A673 (cell line): ENCODE measurements around the gene MSL2. TPM values are rescaled to one million over a fixed set of nuclear protein-coding genes. Genes with fewer than 3 reads are reported as not detected.
"Not testable (repeated sequence)": the region's sequence is repeated elsewhere in the genome, so short reads cannot be mapped to it uniquely, and the experiment has no call there.

ENCODE experiments used
- BruUV-seq: library from RNA; stranded (reverse); fragments of 400-500 nt; replicated peaks from 2 replicates; lab custom pipeline; 2021; lab: Mats Ljungman, UMichigan
- CTCF ChIA-PET: fragments of 300-600 bp; sonication (Branson Sonifier 250); formaldehyde crosslinking; loops from one replicate; lab custom pipeline; 2022; ENCODE audit warnings: antibody characterized with exemption; lab: Charles Lee
- POLR2A ChIA-PET: fragments of 300-600 bp; sonication (Branson Sonifier 250); formaldehyde crosslinking; loops from one replicate; lab custom pipeline; 2022; ENCODE audit warnings: antibody characterized with exemption; ENCODE audit not compliant: low non-redundant PET; lab: Charles Lee
- DNase-seq: peaks from one replicate; pipeline ENCODE4 v3.0.0-alpha.2; 2015; ENCODE audit warnings: low spot score
- H3K27ac ChIP-seq: fragments of 200-600 bp; sonication (generic); 2 replicates; pipeline ENCODE4 v1.5.1; 2016; ENCODE audit warnings: mixed run types, low read depth, mild to moderate bottlenecking, mixed read lengths, antibody characterized with exemption, low read length; ENCODE audit not compliant: poor library complexity, severe bottlenecking
- H3K27me3 ChIP-seq: fragments of 200-600 bp; sonication (generic); replicated peaks from 2 replicates; pipeline ENCODE4 v1.6.1; 2017; ENCODE audit warnings: mixed run types, low read depth, mild to moderate bottlenecking, mixed read lengths, antibody characterized with exemption, low read length; ENCODE audit not compliant: insufficient read depth, poor library complexity
- H3K36me3 ChIP-seq: fragments of 200-600 bp; sonication (generic); 2 replicates; pipeline ENCODE4 v1.6.1; 2016; ENCODE audit warnings: mixed run types, mild to moderate bottlenecking, mixed read lengths, antibody characterized with exemption, low read length; ENCODE audit not compliant: insufficient read depth, poor library complexity, severe bottlenecking
- H3K4me1 ChIP-seq: fragments of 200-600 bp; sonication (generic); 2 replicates; pipeline ENCODE4 v1.6.1; 2017; ENCODE audit warnings: mixed run types, mild to moderate bottlenecking, mixed read lengths, antibody characterized with exemption, low read length; ENCODE audit not compliant: insufficient read depth, poor library complexity, severe bottlenecking
- H3K4me3 ChIP-seq: fragments of 200-600 bp; sonication (generic); 2 replicates; pipeline ENCODE4 v1.5.1; 2016; ENCODE audit warnings: low read depth, mixed run types, mild to moderate bottlenecking, mixed read lengths, low read length; ENCODE audit not compliant: poor library complexity, severe bottlenecking
- H3K9me3 ChIP-seq: fragments of 200-600 bp; sonication (generic); 2 replicates; pipeline ENCODE4 v1.6.1; 2016; ENCODE audit warnings: mixed run types, low read depth, mild to moderate bottlenecking, mixed read lengths, antibody characterized with exemption, low read length; ENCODE audit not compliant: poor library complexity, severe bottlenecking
- EZH2 ChIP-seq: fragments of 200-600 bp; sonication (generic); IDR thresholded peaks from 2 replicates; pipeline ENCODE4 v1.6.1; 2017; ENCODE audit warnings: borderline replicate concordance, low read depth, mild to moderate bottlenecking, mixed read lengths, antibody characterized with exemption, low read length; ENCODE audit not compliant: poor library complexity, severe bottlenecking
- intact Hi-C: fragments of 100-400 bp; cut with micrococcal nuclease; formaldehyde crosslinking; loops from one replicate; pipeline ENCODE4 v1.10.0; 2022; ENCODE audit not compliant: unreplicated experiment
- total RNA-seq: library from RNA; stranded (reverse); gene quantifications from 2 replicates; pipeline ENCODE4 v1.2.3, GENCODE V29; 2021
- TF ChIP-seq, protein P1 (sequence below): fragments of 300-800, 200-600 bp; sonication (generic); conservative IDR thresholded peaks from 2 replicates; pipeline ENCODE4 v1.5.1; 2017; ENCODE audit warnings: low read depth, mild to moderate bottlenecking, antibody characterized with exemption, low read length, moderate library complexity, mixed read lengths

Gene MSL2
- total RNA-seq, 1 experiment from 2014 or later, result 37.9 TPM

DNA sequence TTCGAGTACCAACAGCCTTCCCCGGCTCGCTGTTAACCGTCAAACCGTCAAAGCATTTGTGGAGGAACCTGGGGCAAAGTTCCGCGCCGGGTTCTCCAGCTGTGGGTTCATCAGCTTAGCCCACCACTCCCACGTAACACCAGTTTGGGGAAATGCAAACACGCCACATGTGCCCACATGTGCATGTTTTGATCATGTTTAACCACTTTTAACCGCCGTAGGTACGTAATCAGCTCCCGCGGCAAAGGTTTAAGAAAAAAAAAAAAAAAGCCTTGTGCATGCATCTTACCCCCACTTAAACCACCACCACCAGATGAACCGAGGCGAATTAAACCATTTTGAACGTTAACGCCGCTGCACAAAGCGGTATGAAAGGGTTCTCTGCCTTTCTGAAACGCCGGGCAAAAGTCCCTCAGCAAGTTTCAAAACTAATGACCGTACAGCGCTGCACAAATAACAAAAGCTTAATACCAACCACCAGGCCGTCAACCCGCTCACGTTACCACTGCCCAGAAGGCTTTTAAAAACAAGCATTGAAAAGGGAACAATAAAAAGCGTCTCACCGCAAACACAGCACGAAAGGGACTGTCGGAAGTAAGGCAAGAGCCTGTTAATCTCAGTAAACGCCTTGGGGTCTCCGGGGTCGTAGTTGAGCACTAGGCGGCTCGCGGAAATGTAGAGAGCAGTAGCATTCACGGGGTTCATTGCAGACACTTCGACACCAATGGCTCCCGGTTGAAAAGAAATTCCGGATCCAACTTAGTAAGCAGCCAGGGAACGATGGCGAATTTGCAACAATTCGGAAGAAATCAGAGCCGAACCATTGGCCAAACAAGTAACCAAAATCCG lies 1.5 kb downstream of the MSL2 start:
- H3K27ac ChIP-seq, result peak overlapping the region; percentile 98
- TF ChIP-seq, protein P1, sequence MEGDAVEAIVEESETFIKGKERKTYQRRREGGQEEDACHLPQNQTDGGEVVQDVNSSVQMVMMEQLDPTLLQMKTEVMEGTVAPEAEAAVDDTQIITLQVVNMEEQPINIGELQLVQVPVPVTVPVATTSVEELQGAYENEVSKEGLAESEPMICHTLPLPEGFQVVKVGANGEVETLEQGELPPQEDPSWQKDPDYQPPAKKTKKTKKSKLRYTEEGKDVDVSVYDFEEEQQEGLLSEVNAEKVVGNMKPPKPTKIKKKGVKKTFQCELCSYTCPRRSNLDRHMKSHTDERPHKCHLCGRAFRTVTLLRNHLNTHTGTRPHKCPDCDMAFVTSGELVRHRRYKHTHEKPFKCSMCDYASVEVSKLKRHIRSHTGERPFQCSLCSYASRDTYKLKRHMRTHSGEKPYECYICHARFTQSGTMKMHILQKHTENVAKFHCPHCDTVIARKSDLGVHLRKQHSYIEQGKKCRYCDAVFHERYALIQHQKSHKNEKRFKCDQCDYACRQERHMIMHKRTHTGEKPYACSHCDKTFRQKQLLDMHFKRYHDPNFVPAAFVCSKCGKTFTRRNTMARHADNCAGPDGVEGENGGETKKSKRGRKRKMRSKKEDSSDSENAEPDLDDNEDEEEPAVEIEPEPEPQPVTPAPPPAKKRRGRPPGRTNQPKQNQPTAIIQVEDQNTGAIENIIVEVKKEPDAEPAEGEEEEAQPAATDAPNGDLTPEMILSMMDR, result no peak; the same call in 1 of the 2 replicates
- no peak for TF ChIP-seq EZH2
- H3K36me3 ChIP-seq, result no peaks in the 10 kb centered on the region
- no peaks in the 10 kb centered on the region for H3K9me3 ChIP-seq
- ChIA-PET CTCF (no interaction called here), POLR2A (interaction anchor here (0.6 to 0.7 kb wide), 2 partner anchors 10 to 332 kb away, joined by 3 read pairs; no protein-coding TSS in a partner anchor)
- H3K27me3 ChIP-seq, result no peaks in the 10 kb centered on the region
- BruUV-seq, result no TSS peak
- peak overlapping the region; percentile 92 for H3K4me3 ChIP-seq
- intact Hi-C loops, result loop anchor here (5.0 kb wide), 3 partner anchors 117 to 643 kb away; partner anchors contain the start of gene STAG1
- peak; percentile 44 for DNase-seq
- peaks cover 30% of the 10 kb centered on the region for H3K4me1 ChIP-seq

DNA sequence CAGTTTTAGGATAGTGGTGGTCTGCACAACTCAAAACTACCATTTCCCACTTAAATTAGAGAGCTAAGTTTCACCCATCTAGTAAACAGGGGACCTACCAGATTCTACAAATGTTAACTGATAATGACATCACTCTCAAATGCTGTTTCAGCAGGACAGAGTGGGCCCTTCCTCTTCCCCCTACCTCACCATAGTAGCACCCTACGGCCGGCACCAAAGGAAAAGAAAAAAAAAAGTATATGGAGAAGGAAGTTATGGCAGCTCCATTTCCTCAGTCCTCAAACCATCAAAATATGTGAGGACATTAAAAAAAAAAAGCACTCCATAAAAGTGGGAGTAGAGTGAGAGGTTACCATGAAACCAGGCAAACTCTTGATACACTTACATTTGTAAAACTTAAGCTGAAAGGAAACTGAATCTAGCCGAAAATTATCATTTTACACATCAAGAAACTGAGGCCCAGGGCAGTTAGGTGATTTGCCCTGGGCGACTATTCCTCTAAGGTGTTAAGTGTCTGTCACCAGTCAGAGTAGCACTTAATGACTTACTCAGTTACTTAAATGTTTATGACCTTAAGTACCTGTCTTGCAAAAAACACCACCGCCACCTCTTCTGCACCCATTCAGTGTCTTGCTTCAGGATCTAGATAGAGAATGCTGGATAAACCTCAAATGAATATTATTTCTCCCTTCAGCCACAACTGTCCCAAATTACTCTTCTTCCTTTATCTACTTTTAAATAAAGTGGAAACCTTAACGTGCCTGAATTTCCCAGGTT lies 2.7 kb downstream of the MSL2 start:
- H3K9me3 ChIP-seq, result no peaks in the 10 kb centered on the region
- no peaks in the 10 kb centered on the region for H3K27me3 ChIP-seq
- BruUV-seq, result no TSS peak
- H3K4me3 ChIP-seq, result peak overlapping the region; percentile 92
- intact Hi-C loops, result loop anchor here (5.0 kb wide), 1 partner anchor 116 kb away; no protein-coding TSS in a partner anchor
- H3K27ac ChIP-seq, result peak overlapping the region; percentile 98
- no peak for TF ChIP-seq EZH2
- TF ChIP-seq, protein P1, result no peak
- peaks cover 30% of the 10 kb centered on the region for H3K4me1 ChIP-seq
- ChIA-PET POLR2A (no interaction called here), CTCF (no interaction called here)
- DNase-seq, result no peak
- no peaks in the 10 kb centered on the region for H3K36me3 ChIP-seq

DNA sequence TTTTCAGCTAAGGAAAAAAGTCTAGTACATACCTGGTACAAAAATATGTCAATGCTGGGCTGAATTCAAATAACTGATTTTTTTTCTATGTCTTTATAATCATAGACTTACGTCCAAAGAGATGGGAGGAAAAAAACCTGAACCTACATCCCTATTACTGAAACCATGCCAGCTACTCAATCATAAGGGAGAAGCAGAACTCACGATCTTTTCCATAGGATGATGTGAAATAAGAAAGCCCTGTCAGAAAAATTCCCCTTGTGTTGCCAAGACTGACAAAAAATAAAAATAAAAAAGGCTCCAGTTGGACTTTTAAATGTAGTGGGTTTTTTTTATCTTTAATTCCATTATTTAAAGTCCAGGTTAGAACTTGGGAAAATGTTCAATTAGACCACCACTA lies 3.3 kb downstream of the MSL2 start:
- CTCF ChIA-PET, result no interaction called here
- H3K36me3 ChIP-seq, result no peaks in the 10 kb centered on the region
- intact Hi-C loops, result loop anchor here (5.0 kb wide), 1 partner anchor 116 kb away; no protein-coding TSS in a partner anchor
- no TSS peak for BruUV-seq
- H3K4me1 ChIP-seq, result peaks cover 32% of the 10 kb centered on the region
- no peak for DNase-seq
- H3K27me3 ChIP-seq, result no peaks in the 10 kb centered on the region
- H3K27ac ChIP-seq, result peak overlapping the region; percentile 12
- TF ChIP-seq EZH2, result no peak
- TF ChIP-seq, protein P1, result no peak
- POLR2A ChIA-PET, result no interaction called here
- peak overlapping the region; percentile 92 for H3K4me3 ChIP-seq
- H3K9me3 ChIP-seq, result no peaks in the 10 kb centered on the region

DNA sequence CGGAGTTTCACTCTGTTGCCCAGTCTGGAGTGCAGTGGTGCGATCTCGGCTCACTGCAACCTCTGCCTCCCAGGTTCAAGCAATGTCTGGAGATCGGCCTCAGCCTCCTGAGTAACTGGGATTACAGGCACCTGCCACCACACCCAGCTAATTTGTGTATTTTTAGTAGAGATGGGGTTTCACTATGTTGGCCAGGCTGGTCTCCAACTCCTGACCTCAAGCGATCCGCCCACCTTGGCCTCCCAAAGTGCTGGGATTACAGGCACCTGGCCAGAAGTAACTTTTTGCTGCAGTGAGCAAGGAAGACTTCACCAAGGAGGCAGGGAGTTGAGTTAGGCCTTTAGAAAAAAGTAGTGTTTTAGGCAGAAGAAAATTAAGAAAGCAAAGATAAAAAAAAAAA lies 3.9 kb downstream of the MSL2 start:
- CTCF ChIA-PET, result not testable (repeated sequence)

More for the DNA sequence above, 3.9 kb downstream of the MSL2 start:
- H3K27me3 ChIP-seq, H3K9me3 ChIP-seq, H3K27ac ChIP-seq, DNase-seq, POLR2A ChIA-PET, H3K36me3 ChIP-seq, BruUV-seq: not testable (repeated sequence)
- Histone ChIP-seq H3K4me1 (peaks cover 30% of the 10 kb centered on the region), H3K4me3 (peak overlapping the region; percentile 92)
- intact Hi-C loops, result loop anchor here (5.0 kb wide), 1 partner anchor 115 kb away; no protein-coding TSS in a partner anchor
